Measurements from ENCODE around the gene CHPF2. TPM values are rescaled to one million over a fixed set of nuclear protein-coding genes. Genes with fewer than 3 reads are reported as not detected.

The CHPF2 gene
- total RNA-seq, 1 donor from 2014 or later = 25.0 TPM

DNA sequence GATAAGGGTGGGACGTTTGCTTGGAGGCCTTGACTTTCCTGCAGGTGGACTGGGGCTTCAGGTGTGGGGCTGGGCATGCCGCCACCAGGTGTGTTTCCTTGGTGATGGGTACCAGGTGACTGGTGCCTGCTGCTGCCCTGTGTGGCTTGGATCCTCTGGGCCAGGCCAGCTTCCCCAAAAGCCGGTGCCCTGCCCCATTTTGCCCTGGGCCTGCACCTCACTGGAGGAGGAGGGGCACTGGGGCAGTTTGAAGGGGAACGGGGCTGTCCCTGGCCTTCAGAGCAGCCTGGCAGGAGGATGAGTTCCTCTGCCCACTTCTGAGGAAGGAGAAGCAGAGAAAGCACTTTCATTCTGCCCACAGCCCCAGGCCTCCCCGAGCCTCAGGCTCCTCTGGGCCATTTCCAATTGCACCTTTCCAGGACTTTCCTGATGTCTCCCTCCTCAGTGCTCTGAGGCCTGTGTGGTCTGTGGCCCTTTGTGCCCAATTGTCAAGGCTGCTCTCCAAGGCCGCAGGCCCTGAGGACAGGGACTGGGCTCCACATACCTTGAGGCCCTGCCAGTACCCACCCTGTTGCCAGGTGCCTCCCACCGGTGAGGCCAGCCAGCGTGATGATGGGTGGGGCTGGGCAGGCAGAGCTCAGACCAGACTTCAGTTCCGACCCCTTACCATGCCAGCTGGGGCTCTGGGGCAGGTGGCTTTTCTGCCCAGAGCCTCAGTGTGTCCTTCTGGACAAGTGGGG is 41.5 kb downstream of the CHPF2 start:
- Histone ChIP-seq H3K27me3 (ENCODE audit: control insufficient read depth, insufficient read depth, low read length) (no peaks in the 10 kb centered on the region), H3K4me3 (ENCODE audit: low read depth, low read length) (no peak overlapping the region)
- no peak for FAIRE-seq

GRCh38 chr7:151274396-151274795 is 42.1 kb downstream of the CHPF2 start:
- no peak for FAIRE-seq
- H3K27me3 ChIP-seq (ENCODE audit: control insufficient read depth, insufficient read depth, low read length) = no peaks in the 10 kb centered on the region
- no peak for DNase-seq (ENCODE audit: low read depth)
- H3K4me3 ChIP-seq (ENCODE audit: low read depth, low read length) = no peak overlapping the region
- no peaks in the 10 kb centered on the region for H3K36me3 ChIP-seq (ENCODE audit: control insufficient read depth, insufficient read depth, low read length)
- TF ChIP-seq, protein P1, sequence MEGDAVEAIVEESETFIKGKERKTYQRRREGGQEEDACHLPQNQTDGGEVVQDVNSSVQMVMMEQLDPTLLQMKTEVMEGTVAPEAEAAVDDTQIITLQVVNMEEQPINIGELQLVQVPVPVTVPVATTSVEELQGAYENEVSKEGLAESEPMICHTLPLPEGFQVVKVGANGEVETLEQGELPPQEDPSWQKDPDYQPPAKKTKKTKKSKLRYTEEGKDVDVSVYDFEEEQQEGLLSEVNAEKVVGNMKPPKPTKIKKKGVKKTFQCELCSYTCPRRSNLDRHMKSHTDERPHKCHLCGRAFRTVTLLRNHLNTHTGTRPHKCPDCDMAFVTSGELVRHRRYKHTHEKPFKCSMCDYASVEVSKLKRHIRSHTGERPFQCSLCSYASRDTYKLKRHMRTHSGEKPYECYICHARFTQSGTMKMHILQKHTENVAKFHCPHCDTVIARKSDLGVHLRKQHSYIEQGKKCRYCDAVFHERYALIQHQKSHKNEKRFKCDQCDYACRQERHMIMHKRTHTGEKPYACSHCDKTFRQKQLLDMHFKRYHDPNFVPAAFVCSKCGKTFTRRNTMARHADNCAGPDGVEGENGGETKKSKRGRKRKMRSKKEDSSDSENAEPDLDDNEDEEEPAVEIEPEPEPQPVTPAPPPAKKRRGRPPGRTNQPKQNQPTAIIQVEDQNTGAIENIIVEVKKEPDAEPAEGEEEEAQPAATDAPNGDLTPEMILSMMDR (IDR thresholded peaks at IDR 0.05; ENCODE audit: insufficient read depth, low read length, severe bottlenecking) = no peak

More for the DNA sequence above, 41.5 kb downstream of the CHPF2 start:
- TF ChIP-seq, protein P1 (IDR thresholded peaks at IDR 0.05; ENCODE audit: insufficient read depth, low read length, severe bottlenecking) = no peak
- no peaks in the 10 kb centered on the region for H3K36me3 ChIP-seq (ENCODE audit: control insufficient read depth, insufficient read depth, low read length)
- DNase-seq (ENCODE audit: low read depth) = no peak

DNA sequence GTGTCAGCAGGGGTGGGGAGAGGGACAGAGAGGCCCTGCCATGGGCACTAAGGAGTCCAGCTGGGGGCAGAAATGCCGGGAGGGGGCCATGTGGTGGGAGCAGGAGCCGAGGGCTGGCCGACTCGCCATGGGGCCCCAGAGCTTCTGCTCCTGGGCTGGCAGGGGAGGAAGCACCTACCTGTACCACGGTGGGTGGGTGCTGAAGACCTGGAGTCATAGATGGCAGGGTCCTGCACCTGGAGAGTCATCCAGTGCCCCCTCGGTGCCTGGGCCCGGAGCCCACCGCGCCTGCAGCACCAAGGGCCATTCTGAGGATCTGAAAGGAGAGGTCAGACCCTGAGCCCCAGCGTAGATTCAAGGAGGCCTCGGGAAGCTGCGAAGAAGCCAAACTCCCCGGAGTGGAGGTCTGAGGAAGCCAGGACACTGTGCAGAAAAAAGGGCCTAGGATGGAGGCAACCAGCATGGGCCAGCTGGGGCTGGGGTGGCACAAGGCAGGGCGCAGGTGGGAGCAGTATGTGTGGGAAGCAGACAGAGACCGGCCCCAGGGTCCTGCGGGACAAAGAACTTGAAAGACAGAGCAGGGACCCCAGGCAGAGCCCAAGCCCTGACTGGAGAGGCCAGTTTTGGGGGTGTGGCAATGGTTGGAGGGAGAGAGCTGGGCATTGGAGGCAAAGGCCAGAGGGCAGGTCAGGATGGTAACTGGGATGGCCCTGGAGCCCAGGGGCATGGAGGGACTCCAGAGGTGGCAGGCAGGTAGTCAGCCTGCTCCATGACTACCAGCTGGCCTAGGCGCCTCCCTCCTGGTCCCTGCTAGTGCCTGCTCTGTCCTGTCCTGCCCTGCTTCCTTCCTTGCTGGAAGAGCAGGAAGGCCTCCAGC is 42.9 kb downstream of the CHPF2 start:
- peak; percentile 10 for DNase-seq (ENCODE audit: low read depth)
- H3K36me3 ChIP-seq (ENCODE audit: control insufficient read depth, insufficient read depth, low read length) = no peaks in the 10 kb centered on the region
- TF ChIP-seq, protein P1 (IDR thresholded peaks at IDR 0.05; ENCODE audit: insufficient read depth, low read length, severe bottlenecking) = no peak
- H3K4me3 ChIP-seq (ENCODE audit: low read depth, low read length) = no peak overlapping the region
- no peak for FAIRE-seq
- H3K27me3 ChIP-seq (ENCODE audit: control insufficient read depth, insufficient read depth, low read length) = peaks cover 2% of the 10 kb centered on the region

DNA sequence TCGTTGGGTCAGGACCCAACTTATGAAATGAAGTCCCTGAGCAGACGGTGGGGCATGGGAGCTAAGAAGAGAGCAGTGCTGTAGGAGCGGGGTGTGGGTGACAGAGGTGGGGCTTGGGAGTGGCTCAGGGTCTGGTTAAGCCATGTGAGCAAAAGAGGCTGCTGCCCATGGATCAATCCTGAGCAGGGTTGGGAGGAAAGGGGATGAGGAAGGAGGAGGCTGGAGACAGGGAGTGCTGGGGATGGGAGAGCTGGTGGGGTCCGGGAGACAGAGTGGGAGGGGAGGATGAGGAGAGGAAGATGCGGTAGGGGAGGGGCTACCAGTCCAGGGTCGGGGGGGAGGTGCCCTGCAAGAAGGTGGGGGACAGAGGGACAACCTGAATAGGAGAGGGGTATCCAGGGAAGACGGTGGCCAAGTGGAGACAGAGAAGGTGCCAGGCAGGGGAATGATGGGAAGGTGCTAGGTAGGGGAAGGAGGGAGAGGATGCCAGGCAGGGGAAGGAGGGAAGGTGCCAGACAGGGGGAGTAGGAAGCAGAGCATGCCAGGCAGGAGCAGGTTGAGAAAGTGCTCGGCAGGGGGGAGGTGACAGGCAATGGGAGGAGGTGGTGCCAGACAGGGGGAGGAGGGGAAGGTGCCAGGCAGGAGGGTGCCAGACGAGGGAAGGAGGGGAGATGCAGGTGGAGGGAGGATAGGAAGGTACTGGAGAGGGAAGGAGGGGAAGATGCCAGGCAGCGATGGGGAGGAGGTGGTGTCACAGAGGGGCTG is 43.7 kb downstream of the CHPF2 start:
- Histone ChIP-seq H3K36me3 (ENCODE audit: control insufficient read depth, insufficient read depth, low read length) (no peaks in the 10 kb centered on the region), H3K27me3 (ENCODE audit: control insufficient read depth, insufficient read depth, low read length) (peaks cover 2% of the 10 kb centered on the region), H3K4me3 (ENCODE audit: low read depth, low read length) (no peak overlapping the region)
- FAIRE-seq = no peak
- no peak for DNase-seq (ENCODE audit: low read depth)
- TF ChIP-seq, protein P1 (IDR thresholded peaks at IDR 0.05; ENCODE audit: insufficient read depth, low read length, severe bottlenecking) = no peak

GRCh38 chr7:151276666-151277590 is 44.6 kb downstream of the CHPF2 start:
- DNase-seq (ENCODE audit: low read depth) = peak; percentile 36
- Histone ChIP-seq H3K27me3 (ENCODE audit: control insufficient read depth, insufficient read depth, low read length) (peaks cover 2% of the 10 kb centered on the region), H3K4me3 (ENCODE audit: low read depth, low read length) (peak overlapping the region; percentile 37), H3K36me3 (ENCODE audit: control insufficient read depth, insufficient read depth, low read length) (no peaks in the 10 kb centered on the region)
- FAIRE-seq = no peak
- TF ChIP-seq, protein P1 (IDR thresholded peaks at IDR 0.05; ENCODE audit: insufficient read depth, low read length, severe bottlenecking) = no peak

Data from bronchial epithelial cell (primary cell).